H1 (cell line): ENCODE data around the gene TMEM250. TPM values are rescaled to one million over a fixed set of nuclear protein-coding genes. Genes with fewer than 3 reads are reported as not detected.

Experiments
- CEBPB ChIP-seq: IDR thresholded peaks from 2 replicates; pipeline ENCODE4 v1.6.1; 2012; ENCODE audit warnings: low read depth, low read length
- RFX5 ChIP-seq: IDR thresholded peaks from 2 replicates; pipeline ENCODE4 v1.6.1; 2011; ENCODE audit warnings: low read depth, low read length, improper control_type of control experiment, borderline replicate concordance
- SRF ChIP-seq: IDR thresholded peaks from 2 replicates; pipeline ENCODE4 v1.6.1; 2011; ENCODE audit warnings: mild to moderate bottlenecking, low read depth, low read length, moderate library complexity
- polyA plus RNA-seq, 7 experiments: library from polyadenylated mRNA; depleted of rRNA in 3 of 7; stranded (reverse) in 5 of 7; unstranded in 2 of 7; fragments of >200 nt in 5 of 7; fragments of 200-250 nt in 2 of 7; gene quantifications; 1 replicate in 5 of 7; 2 replicates in 1 of 7; 4 replicates in 1 of 7; pipeline versions ENCODE4 v1.2.1 to v1.2.3, GENCODE V29; 2011 to 2013; ENCODE audit warnings: missing spikeins in 2 of 7, mixed read lengths in 2 of 7
- total RNA-seq: library from RNA; stranded (reverse); fragmentation: NEBNext Ultra II Directional; extraction: Animal tissue kit (Norgen Biotek cat#: 25700); gene quantifications from 2 replicates; pipeline ENCODE4 v1.2.1, GENCODE V29; 2021

Gene TMEM250
- total and polyA plus RNA-seq, 2 of the 8 experiments (the other 6 are each of a cell fraction or from before 2014, with no cell fraction given), result 22.3 to 34.9 TPM

DNA sequence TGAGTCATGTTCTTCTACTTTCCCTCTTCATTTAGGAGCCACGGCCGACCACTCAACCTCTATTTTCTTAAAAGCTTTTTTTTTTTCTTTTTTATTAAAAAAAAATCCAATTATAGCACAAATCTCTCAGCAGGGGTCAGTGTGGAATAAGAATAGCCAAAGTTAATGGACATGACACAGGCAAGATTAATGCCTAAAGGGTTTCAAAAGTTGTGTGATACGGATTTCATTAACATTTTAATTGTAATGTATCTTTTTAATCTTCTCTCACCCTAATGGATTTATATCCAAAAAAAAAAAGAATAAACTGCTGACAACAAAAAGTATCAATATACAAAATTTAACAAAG lies 29.0 kb downstream of the TMEM250 start (continued):
- TF ChIP-seq SRF, result no peak
- TF ChIP-seq CEBPB, result no peak
- TF ChIP-seq RFX5, result no peak
